Heart left ventricle (tissue), 13 donors: ENCODE data around the gene RGS18.

Experiments
- CTCF ChIP-seq, 12 donors: fragments of 200-600 bp; sonication (generic) in 4 of 12; IDR thresholded peaks; one replicate each; pipeline versions ENCODE4 v1.5.0 to v1.8.0; 2018 to 2022; ENCODE audit warnings: antibody characterized with exemption in 12 of 12, mild to moderate bottlenecking in 5 of 12
- POLR2A ChIP-seq, 2 donors: fragments of 450-650 bp; IDR thresholded peaks; one replicate each; pipeline ENCODE4 v1.6.1; 2017; ENCODE audit warnings: antibody characterized with exemption in 2 of 2, mild to moderate bottlenecking in 2 of 2, moderate library complexity in 2 of 2
- donor health status: ischemic (EF 13 %, LVEDD 7.1; RV severe dilation, severe dysfunction).
- donor health status: DM: no; HTN: yes; CAD: no.
- donor health status: DM: no; HTN: no; CAD: no.
- donor health status: ischemic (EF 25% LVEDD 6.9; RV normal size, moderate dysfunction).
- donor health status: ischemic (EF 25% LVEDD 5.7; RV mildly dilated, moderate dysfunction).
- donor health status: ischemic (EF 35%, LVEDD 5.7; RV mildly dilated, moderate dysfunction).
- donor health status: nonischemic (EF 11% LVEDD 7.7; RV severe dilation, severe dysfunction).
- donor health status: DM: yes; HTN: yes; CAD: no.
- donor health status: PGD.
- donor health status: ischemic (EF 29% LVEDD 5.4; RV normal size, mild dysfunction).
- donor health status: nonischemic (EF 23%, LVEDD 6.1; RV moderate dilation, normal function).

DNA sequence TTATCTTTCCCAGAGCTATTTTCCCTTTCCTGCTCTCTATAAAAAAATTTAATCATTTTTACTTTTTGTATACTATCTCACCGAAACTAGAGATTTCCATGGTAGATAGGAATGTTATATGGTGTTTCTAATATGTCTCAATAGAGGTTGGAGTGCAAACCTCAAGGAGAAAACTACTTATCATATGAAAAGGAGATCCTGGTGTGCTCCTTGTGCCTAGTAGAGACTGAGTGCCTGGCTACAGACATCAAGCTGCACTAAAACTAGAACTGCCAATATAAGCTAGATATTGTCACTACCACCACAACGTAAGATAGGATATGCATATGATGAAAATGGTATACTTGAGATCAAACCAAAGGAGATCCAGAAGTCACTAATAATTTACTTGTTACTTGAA, 67.0 kb downstream of the RGS18 start:
- TF ChIP-seq POLR2A (IDR thresholded peaks at IDR 0.05) (no peak), CTCF (IDR thresholded peaks at IDR 0.05) (no peak)
